ENCODE results near the gene AKR1C3. TPM values are rescaled to one million over a fixed set of nuclear protein-coding genes. Genes with fewer than 3 reads are reported as not detected.

AKR1C3 gene
- total RNA-seq, 2 experiments from 2014 or later, result 1.9 to 2.0 TPM

DNA sequence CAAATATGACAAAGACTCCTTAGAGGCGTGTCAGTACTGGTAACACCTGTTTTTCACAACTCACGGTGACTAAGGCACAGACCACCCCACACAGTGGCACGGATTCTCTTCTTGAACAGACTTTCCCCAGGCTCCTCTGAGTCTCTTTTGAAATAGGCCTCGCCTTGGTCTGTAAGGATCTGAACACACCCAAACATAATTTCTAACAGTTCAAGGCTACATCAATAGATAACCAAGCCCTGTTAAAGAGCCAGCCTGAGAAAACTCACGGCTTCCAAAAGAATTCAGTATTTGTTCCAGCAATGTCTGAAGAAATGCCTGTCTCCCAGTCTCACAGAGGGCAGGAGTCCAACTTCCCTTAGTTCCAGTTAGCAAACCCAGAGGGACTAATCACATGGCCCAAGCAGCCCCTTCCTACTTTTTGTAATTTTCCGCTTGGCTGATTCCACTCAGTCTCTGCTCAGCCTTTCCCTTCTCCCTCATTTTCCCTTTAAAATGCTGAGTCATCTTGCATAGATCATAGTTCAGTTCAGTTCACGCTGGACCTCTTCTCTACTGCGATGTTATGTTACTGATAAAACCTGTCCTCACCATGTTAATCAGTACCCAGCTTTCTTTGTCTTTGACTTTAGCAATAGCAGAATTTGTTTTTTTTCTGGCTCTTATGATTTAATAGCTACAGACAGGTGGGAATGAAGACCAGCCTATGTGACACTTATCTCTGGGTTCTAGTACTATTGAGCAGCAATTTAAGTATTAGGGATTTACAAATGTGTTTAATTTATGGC is 22.6 kb upstream of the AKR1C3 start:
- no peaks in the 10 kb centered on the region for H3K27me3 Mint-ChIP-seq
- H3K27ac ChIP-seq (ENCODE audit: low read depth in 1 of 2, low read length in 2 of 2), result no peak overlapping the region
- no peak overlapping the region for H3K27ac Mint-ChIP-seq
- H3K36me3 ChIP-seq (ENCODE audit: insufficient read depth, low read length), result no peaks in the 10 kb centered on the region
- ChIA-PET CTCF (no interaction called here), POLR2A (no interaction called here)
- H3K9me3 Mint-ChIP-seq, result peaks cover 8% of the 10 kb centered on the region
- H3K4me1 ChIP-seq (ENCODE audit: insufficient read depth, low read length), result no peaks in the 10 kb centered on the region
- H3K4me3 Mint-ChIP-seq, result no peak overlapping the region
- DNase-seq, result no peak
- ATAC-seq (ENCODE audit: poor library complexity), result no peak
- no peak overlapping the region for H3K4me3 ChIP-seq (ENCODE audit: low read length)
- intact Hi-C loops (cut with DNase I, micrococcal nuclease), result no loop called here
- no peaks in the 10 kb centered on the region for H3K36me3 Mint-ChIP-seq (ENCODE audit: low read depth)
- no peaks in the 10 kb centered on the region for H3K27me3 ChIP-seq (ENCODE audit: control insufficient read depth in 1 of 2, insufficient read depth in 2 of 2, low read length in 2 of 2)
- TF ChIP-seq CTCF (IDR thresholded peaks at IDR 0.05), result no peak
- no peaks in the 10 kb centered on the region for H3K9me3 ChIP-seq (ENCODE audit: control insufficient read depth in 1 of 2, insufficient read depth in 1 of 2, low read length in 2 of 2)
- H3K4me1 Mint-ChIP-seq (ENCODE audit: low read depth), result no peaks in the 10 kb centered on the region

GRCh38 chr10:5073659-5074058 is 20.6 kb upstream of the AKR1C3 start:
- Mint-ChIP-seq H3K27me3 (no peaks in the 10 kb centered on the region), H3K4me3 (no peak overlapping the region), H3K36me3 (ENCODE audit: low read depth) (no peaks in the 10 kb centered on the region), H3K27ac (no peak overlapping the region), H3K9me3 (peaks cover 6% of the 10 kb centered on the region), H3K4me1 (ENCODE audit: low read depth) (no peaks in the 10 kb centered on the region)
- no peak for ATAC-seq (ENCODE audit: poor library complexity)
- H3K4me3 ChIP-seq (ENCODE audit: low read length), result no peak overlapping the region
- DNase-seq, result no peak
- CTCF ChIA-PET, result no interaction called here
- H3K36me3 ChIP-seq (ENCODE audit: insufficient read depth, low read length), result no peaks in the 10 kb centered on the region
- H3K9me3 ChIP-seq (ENCODE audit: control insufficient read depth in 1 of 2, insufficient read depth in 1 of 2, low read length in 2 of 2), result no peaks in the 10 kb centered on the region
- no peaks in the 10 kb centered on the region for H3K27me3 ChIP-seq (ENCODE audit: control insufficient read depth in 1 of 2, insufficient read depth in 2 of 2, low read length in 2 of 2)
- POLR2A ChIA-PET, result no interaction called here
- no peak overlapping the region for H3K27ac ChIP-seq (ENCODE audit: low read depth in 1 of 2, low read length in 2 of 2)
- H3K4me1 ChIP-seq (ENCODE audit: insufficient read depth, low read length), result no peaks in the 10 kb centered on the region
- TF ChIP-seq CTCF (IDR thresholded peaks at IDR 0.05), result no peak
- intact Hi-C loops (cut with DNase I, micrococcal nuclease), result no loop called here

GRCh38 chr10:5076615-5077014 is 17.6 kb upstream of the AKR1C3 start:
- no peaks in the 10 kb centered on the region for H3K9me3 ChIP-seq (ENCODE audit: control insufficient read depth in 1 of 2, insufficient read depth in 1 of 2, low read length in 2 of 2)
- POLR2A ChIA-PET, result no interaction called here
- Mint-ChIP-seq H3K4me1 (ENCODE audit: low read depth) (no peaks in the 10 kb centered on the region), H3K27ac (no peak overlapping the region), H3K4me3 (no peak overlapping the region), H3K36me3 (ENCODE audit: low read depth) (no peaks in the 10 kb centered on the region), H3K27me3 (no peaks in the 10 kb centered on the region), H3K9me3 (no peaks in the 10 kb centered on the region)
- H3K4me3 ChIP-seq (ENCODE audit: low read length), result no peak overlapping the region
- H3K27me3 ChIP-seq (ENCODE audit: control insufficient read depth in 1 of 2, insufficient read depth in 2 of 2, low read length in 2 of 2), result no peaks in the 10 kb centered on the region
- no peaks in the 10 kb centered on the region for H3K36me3 ChIP-seq (ENCODE audit: insufficient read depth, low read length)
- H3K4me1 ChIP-seq (ENCODE audit: insufficient read depth, low read length), result no peaks in the 10 kb centered on the region
- H3K27ac ChIP-seq (ENCODE audit: low read depth in 1 of 2, low read length in 2 of 2), result no peak overlapping the region
- ATAC-seq (ENCODE audit: poor library complexity) (no peak), DNase-seq (no peak)
- no peak for TF ChIP-seq CTCF (IDR thresholded peaks at IDR 0.05)
- CTCF ChIA-PET, result no interaction called here
- intact Hi-C loops (cut with DNase I, micrococcal nuclease), result no loop called here

Measured in CD4-positive, alpha-beta T cell (primary cell).